ENCODE measurements around the gene CLPSL2. TPM values are rescaled to one million over a fixed set of nuclear protein-coding genes. Genes with fewer than 3 reads are reported as not detected.
A peak's percentile ranks its signal among the peaks of the same experiment; 100 is the strongest.

The CLPSL2 gene
- total RNA-seq: not detected
- not detected for polyA plus RNA-seq
- long read RNA-seq, donor 1: 0 reads
- long read RNA-seq, donor 2: 0 reads
- long read RNA-seq, donor 3: 0 reads
- long read RNA-seq, donor 4: 0 reads
- long read RNA-seq, donor 5: 0 reads
- long read RNA-seq, donor 6, partial matches to known transcripts: 0 of 1 reads
- long read RNA-seq, donor 6, other reads (novel, unspliced or antisense): 0 of 1 reads
- long read RNA-seq, donor 7: 0 reads
- long read RNA-seq, donor 8: 0 reads
- long read RNA-seq, donor 9: 0 reads
- long read RNA-seq, donor 10: 0 reads

GRCh38 chr6:35776364-35777215 lies at the start of gene CLPSL2:
Gene CLPSL2, plus strand, starts transcription at chr6:35776598. Its CDS starts 21 bp downstream, at chr6:35776619.
- Histone ChIP-seq H3K36me3 (replicated peaks in 1 of 2) (no peaks in the 10 kb centered on the region), H3K27me3 (peaks cover 12% of the 10 kb centered on the region), H3K4me3 (peak within 1 kb of the TSS in 2 of 4 donors; percentile 10 to 67), H3K27ac (no peak within 1 kb of the TSS), H3K4me1 (replicated peaks in 1 of 2) (peaks cover 6 to 7% of the 10 kb centered on the region in 2 donors), H3K9me3 (replicated peaks in 1 of 3) (no peaks in the 10 kb centered on the region)
- intact Hi-C loops (cut with DNase I): no loop called here
- TF ChIP-seq CTCF (IDR thresholded peaks at IDR 0.05) (no peak), POLR2A (IDR thresholded peaks at IDR 0.05) (no peak)
- 4 to 13% (median 4%) methylated on average over 23 to 56 of the region's 56 CpGs for WGBS, 4 donors
- no peak for DNase-seq

GRCh38 chr6:35727231-35727934 lies 49.0 kb upstream of the CLPSL2 start:
- no peaks in the 10 kb centered on the region for H3K9me3 ChIP-seq (replicated peaks in 1 of 3)
- TF ChIP-seq POLR2A (IDR thresholded peaks at IDR 0.05) (peak in 1 of 2 donors; percentile 73), CTCF (IDR thresholded peaks at IDR 0.05) (no peak)
- no peaks in the 10 kb centered on the region for H3K27me3 ChIP-seq
- WGBS, 4 donors: 2 to 7% (median 3%) methylated on average over 6 to 29 of the region's 29 CpGs
- peaks cover 65 to 90% of the 10 kb centered on the region in 2 donors for H3K4me1 ChIP-seq (replicated peaks in 1 of 2)
- no peaks in the 10 kb centered on the region for H3K36me3 ChIP-seq (replicated peaks in 1 of 2)
- H3K27ac ChIP-seq: peak overlapping the region; percentile 91 to 100 (median 98)
- DNase-seq: peak; percentile 79 to 93 (median 86)
- H3K4me3 ChIP-seq: peak overlapping the region in 2 of 4 donors; percentile 23 to 51
- intact Hi-C loops (cut with DNase I): loop anchor here in 1 of 2 donors (5.0 kb wide), 1 partner anchor 40 kb away; the partner anchor contains the start of gene FKBP5

- Histone ChIP-seq H3K4me1 (replicated peaks in 1 of 2) (peaks cover 67 to 90% of the 10 kb centered on the region in 2 donors), H3K36me3 (replicated peaks in 1 of 2) (no peaks in the 10 kb centered on the region), H3K9me3 (replicated peaks in 1 of 3) (no peaks in the 10 kb centered on the region), H3K4me3 (peak overlapping the region in 2 of 4 donors; percentile 23 to 51), H3K27ac (peak overlapping the region; percentile 93 to 100 (median 98)), H3K27me3 (no peaks in the 10 kb centered on the region)
- peak; percentile 94 to 98 (median 96) for DNase-seq
- intact Hi-C loops (cut with DNase I): loop anchor here in 1 of 2 donors (5.0 kb wide), 1 partner anchor 41 kb away; the partner anchor contains the start of gene FKBP5
- WGBS, 4 donors: 1 to 23% (median 3%) methylated on average over 3 to 57 of the region's 57 CpGs
- TF ChIP-seq CTCF (IDR thresholded peaks at IDR 0.05) (peak in 3 of 6 experiments; percentile 9 to 21 (median 21)), POLR2A (IDR thresholded peaks at IDR 0.05) (peak; percentile 61 to 83)
Measured at GRCh38 chr6:35727935-35728682, 48.3 kb upstream of the CLPSL2 start.

Data from adrenal gland (tissue), 19 donors.